NCI-H1436 treated with DMSO at 0.1 percent for 48 hours (cell line): ENCODE results near the gene ATP11A.
"Not testable (repeated sequence)": the region's sequence is repeated elsewhere in the genome, so short reads cannot be mapped to it uniquely, and the experiment has no call there.

ENCODE experiments used
- DNase-seq: peaks from one replicate; lab custom pipeline; 2025; lab: John Stamatoyannopoulos, UW

The ATP11A gene

DNA sequence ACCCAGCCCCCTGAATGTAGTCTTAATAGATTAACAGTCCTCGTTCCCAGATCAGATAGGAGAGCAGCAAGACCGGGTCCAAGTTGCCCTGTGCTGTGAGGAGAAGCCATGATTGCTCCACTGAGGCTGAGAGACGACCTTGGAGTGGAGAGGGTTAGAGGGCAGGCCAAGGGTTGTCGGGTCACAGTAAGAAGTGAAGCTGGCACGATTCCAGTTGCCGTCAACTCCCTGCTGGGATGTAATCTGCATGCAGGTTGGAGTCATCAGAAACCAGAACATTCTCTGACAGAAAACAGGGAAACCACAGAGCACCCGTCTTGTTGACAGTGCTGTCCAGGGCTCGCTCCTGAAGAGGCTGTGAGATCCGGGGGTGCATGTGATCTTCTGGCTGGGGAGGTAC, 19.0 kb upstream of the ATP11A start:
- DNase-seq: no peak

DNA sequence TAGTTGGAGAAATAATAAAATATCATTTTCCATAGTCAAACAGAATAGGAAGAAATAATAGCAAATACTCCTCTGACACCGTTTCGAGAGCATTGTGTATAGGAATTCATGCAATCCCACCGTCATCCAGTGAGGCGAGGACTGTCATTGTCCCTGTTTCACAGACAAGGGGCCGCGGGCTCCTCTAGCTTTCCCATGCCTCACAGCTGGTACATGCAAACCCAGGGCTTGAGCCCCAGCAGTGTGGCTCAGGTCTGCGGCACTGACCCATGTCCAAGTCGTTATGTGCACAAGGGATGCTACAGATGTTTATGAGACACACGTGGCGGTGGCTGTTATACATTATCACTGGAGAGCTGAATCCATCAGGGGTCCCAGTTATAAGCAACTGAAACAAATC, 18.5 kb upstream of the ATP11A start:
- no peak for DNase-seq

- DNase-seq: no peak
These were observed 17.1 kb upstream of the ATP11A start for GRCh38 chr13:112672651-112673284.

- no peak for DNase-seq
These were observed 15.1 kb upstream of the ATP11A start for GRCh38 chr13:112674412-112675365.

DNA sequence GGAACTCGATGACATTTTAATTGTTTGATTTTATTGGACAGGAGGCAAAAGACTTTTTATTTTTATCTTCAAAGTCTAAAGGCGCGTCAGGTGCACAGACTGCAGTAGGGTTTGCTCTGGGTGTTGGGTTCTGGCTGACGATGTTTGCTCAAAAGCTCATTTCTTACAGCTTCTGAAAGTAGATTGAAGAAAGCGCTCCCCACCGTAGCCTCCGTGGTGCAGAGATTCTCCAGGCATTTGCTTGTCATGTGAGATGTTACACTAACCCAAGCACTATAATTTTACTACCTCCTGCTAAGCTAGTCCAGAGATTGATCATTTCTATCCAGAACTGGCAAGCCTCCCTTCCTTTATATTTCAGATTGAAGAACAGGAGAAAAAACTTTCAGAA, 14.5 kb upstream of the ATP11A start:
- no peak for DNase-seq

- not testable (repeated sequence) for DNase-seq
These were observed 12.3 kb upstream of the ATP11A start for GRCh38 chr13:112677421-112677962.

DNA sequence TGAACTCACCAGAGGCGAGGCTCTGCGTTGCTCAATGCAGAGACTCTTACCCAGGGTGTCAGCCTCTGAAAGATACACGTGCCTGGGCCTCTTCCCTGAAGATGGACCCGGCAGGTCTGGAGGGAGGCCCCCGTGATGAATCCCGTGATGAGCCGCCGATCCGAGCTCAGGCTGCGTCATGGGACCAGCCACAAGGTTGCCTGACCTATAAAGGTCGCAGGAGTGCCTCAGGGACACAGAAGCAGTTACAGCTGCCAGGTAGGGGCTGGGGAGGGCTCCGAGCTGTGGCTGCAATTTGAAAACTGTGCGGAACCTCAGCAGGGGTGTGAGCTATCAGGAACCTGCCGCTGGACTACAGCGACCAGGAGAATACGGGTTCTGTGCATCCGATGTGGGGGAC, 10.5 kb upstream of the ATP11A start:
- no peak for DNase-seq

DNA sequence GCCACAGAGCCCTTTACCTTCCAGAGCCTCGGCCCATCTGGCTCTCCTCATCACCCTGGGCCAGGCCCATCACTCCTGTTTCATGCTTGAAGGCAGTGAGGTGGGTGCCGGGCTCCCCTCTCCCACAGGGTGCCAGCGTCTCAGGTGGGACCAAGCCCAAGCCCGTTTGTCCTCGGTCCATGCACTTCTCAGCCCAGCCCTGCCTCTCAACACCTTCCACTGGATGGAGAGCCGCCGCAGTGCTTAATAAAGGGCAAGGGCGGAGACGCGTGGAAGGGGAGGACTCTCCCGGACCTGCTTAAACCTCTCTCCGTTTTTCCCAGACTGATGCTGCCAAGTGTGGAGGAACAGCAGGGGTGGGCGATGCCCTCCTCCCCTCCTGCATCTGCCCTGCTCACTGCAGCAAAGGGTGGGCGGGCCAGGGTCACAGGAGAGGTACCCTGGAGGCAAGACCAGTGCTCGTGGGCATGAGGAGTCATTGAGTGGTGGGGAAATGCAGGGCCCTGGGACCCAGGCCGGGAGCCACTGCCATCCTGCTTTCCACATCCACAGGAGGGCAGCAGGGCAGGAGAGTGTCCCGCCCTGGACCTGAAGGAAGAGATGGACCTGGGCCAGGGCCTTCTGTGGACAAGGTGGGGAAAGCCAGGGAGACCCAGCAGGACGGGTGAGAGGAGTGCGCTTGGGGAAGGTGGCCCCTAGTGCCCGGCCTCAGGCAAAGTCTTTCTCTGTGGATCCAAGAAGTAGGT, 9.7 kb upstream of the ATP11A start:
- DNase-seq: no peak

DNA sequence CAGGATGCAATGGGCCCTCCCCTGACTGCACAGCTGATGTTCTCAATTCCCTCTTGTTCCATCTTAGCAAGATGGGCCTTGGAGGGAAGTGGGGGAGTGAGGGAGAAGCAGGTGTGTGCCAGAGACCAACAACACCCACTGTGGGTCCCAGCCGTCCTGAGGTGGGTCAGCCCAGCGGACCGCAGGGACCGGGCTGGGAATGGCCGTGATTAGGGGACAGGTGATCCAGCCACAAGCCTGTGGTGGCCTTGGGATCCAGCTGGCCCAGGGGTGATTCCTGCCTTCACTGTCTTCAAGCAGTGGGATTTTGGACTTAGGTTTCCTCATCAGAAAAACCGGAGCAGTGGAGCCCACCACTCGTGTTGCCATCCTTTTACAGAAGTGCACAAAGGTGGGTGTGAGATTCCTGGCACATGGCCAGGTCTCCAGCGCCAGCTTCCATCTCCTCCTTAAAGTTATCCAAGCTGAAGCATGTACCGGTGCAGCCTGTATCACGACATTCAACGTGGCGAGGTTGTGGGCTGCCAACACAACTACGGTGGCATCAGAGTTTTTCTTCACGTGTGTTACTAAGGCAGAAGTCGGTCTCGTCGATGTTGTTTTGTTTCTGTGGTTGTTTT, 9.0 kb upstream of the ATP11A start:
- no peak for DNase-seq

DNA sequence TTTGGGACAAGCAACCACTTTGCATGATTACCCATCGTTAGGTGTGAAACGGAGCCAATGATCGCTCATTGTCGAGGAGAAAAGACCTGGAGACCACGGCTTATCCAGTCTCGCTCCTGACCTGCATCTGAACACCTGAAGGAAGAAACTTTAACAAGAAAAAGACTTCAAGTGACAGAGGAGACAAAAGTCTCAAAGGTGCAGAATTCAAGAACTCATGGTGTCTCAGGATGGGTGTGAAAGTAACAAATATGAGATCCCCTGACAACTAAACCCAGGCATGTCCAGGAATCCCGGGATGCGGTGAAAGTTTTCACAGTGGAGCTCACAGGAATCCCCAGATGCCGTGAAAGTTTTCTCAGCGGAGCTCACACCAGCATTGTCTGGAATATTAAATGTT, 6.3 kb upstream of the ATP11A start:
- no peak for DNase-seq

GRCh38 chr13:112684071-112684845, 5.6 kb upstream of the ATP11A start:
- DNase-seq: no peak

GRCh38 chr13:112685189-112685805, 4.5 kb upstream of the ATP11A start:
- DNase-seq: not testable (repeated sequence)

DNA sequence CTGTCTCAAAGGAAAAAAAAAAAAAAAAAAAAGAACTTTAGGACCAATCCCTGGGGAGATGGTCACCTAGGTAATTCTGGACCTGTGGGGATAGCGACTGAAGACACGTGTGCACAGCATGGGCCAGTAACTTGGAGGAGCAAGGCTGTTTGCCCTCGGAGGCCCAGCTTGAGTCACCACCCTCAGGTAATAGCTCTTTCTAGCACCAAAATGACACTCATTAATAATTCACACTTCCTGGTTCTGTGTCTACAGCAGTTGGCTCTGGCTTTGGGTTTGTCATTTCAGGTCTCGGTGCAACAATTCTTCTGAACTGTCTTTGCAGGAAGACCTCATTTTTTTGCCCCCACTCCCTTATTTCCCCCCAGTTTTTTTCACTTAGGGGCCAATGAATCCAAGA, 3.9 kb upstream of the ATP11A start:
- DNase-seq: no peak

DNA sequence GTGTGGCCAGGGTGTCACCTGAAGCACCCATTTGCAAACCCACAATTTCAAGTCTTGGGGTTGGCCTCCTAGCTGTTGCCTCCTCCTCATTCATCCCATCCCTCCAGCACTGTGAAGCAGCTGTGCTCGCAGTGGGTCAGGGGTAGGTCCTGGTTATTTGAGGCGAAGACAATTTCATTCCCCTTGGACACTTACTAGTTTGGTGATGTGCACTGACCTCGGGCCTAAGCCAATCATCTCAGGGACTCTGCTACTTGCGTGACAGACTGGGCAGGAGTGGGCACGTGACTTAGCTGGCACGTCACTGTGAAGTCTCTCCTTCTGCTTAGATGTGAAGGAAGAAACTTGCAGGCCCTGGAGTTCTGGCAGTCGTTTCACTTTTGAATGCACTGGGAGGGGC, 3.5 kb upstream of the ATP11A start:
- DNase-seq: no peak

DNA sequence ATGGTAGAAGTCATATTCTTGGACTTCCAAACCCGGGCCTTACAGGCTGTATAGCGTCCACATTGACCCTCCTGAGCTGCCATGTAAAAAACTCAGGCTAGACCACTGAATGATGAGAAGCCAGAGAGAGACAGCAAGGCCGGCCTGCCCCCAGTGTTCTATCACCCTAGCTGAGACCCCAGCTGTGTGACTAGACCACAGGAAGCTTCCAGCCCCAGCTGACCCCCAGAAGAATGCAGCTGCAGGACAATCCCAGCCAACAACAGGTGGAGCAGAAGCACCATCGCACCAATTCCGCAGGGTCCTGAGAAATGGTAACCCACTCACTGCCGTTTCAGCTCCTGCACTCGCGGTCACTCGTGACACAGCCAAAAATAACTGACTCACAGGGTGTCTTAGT, 2.9 kb upstream of the ATP11A start:
- DNase-seq: no peak

- no peak for DNase-seq
These were observed 1.8 kb upstream of the ATP11A start for GRCh38 chr13:112687836-112688559.

- DNase-seq: no peak
These were observed 1.1 kb upstream of the ATP11A start for GRCh38 chr13:112688560-112689302.

- no peak for DNase-seq
These were observed 568 bp downstream of the ATP11A start for GRCh38 chr13:112690283-112690929.

- DNase-seq: no peak
These were observed 2.3 kb downstream of the ATP11A start for GRCh38 chr13:112692104-112692503.
